ENCODE results near the gene TREM1.

Gene TREM1

DNA sequence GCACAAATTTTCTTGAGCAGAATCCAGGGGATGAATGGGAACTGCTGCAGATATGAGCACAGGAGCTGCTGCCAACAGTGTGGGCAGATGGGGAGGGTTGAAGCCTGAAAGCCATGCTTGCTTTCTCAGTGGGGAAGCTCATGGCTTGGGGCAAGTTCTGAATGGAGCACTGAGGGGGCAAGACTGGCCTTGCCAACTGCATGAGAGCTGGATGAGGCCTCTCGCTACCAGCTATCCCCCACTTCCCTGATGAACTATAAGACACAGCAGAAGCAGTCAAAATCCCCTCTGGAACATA is 28.3 kb downstream of the TREM1 start:
- Histone ChIP-seq H3K27ac (replicated peaks) (no peak overlapping the region), H3K27me3 (ENCODE audit: insufficient read depth, poor library complexity, severe bottlenecking) (no peaks in the 10 kb centered on the region), H3K4me3 (replicated peaks; ENCODE audit: insufficient read depth, low read length) (no peak overlapping the region)
- TF ChIP-seq SPI1 (IDR thresholded peaks at IDR 0.05; ENCODE audit: borderline replicate concordance, low read depth) (no peak), POLR2AphosphoS5 (IDR thresholded peaks at IDR 0.05; ENCODE audit: low read depth) (no peak)
- DNase-seq (ENCODE audit: low read depth in 1 of 2, low spot score in 1 of 2) = no peak

DNA sequence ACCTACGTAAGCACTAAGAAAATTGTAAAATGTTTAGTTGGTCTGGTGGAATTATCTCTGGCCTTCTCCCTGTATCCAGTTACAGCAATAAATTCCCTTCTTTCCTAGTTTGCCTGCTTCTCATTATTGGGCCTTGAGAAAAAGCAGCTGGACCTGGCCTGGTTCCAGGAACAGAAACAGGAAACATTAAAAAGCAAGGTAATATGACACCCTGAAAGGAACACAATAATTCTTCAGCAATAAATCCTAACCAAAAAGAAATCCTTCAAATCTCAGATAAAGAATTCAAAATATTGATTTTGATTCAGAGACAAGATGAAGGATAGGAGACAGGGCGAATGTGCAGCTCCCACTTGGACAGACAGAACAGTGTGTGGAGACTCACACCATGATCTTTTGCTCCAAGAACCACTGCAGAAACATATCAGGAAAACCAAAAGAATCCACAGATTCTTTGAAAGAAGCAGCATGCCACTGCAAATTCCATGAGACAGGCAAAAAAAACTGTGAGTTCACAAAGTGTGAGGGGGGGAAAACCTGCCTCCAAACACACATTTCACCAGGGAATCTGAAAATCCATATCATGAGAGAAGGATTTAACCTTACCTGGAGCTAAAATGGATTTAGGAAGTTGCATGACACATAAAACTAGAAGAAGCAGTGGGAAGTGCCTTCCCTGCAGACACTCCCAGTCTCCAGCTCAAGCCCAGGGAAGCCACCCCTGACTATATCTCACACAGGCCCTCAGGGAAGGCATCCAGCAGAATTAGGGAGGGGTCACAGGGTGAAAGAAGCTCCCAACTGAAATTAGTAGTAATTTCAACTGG is 28.9 kb downstream of the TREM1 start:
- DNase-seq (ENCODE audit: low read depth in 1 of 2, low spot score in 1 of 2) = no peak
- TF ChIP-seq SPI1 (IDR thresholded peaks at IDR 0.05; ENCODE audit: borderline replicate concordance, low read depth) = no peak
- no peak for TF ChIP-seq GABPA (IDR thresholded peaks at IDR 0.05; ENCODE audit: low read depth)
- TF ChIP-seq, protein P1, sequence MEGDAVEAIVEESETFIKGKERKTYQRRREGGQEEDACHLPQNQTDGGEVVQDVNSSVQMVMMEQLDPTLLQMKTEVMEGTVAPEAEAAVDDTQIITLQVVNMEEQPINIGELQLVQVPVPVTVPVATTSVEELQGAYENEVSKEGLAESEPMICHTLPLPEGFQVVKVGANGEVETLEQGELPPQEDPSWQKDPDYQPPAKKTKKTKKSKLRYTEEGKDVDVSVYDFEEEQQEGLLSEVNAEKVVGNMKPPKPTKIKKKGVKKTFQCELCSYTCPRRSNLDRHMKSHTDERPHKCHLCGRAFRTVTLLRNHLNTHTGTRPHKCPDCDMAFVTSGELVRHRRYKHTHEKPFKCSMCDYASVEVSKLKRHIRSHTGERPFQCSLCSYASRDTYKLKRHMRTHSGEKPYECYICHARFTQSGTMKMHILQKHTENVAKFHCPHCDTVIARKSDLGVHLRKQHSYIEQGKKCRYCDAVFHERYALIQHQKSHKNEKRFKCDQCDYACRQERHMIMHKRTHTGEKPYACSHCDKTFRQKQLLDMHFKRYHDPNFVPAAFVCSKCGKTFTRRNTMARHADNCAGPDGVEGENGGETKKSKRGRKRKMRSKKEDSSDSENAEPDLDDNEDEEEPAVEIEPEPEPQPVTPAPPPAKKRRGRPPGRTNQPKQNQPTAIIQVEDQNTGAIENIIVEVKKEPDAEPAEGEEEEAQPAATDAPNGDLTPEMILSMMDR (IDR thresholded peaks at IDR 0.05; ENCODE audit: insufficient read depth, low read length) = no peak
- TF ChIP-seq POLR2AphosphoS5 (IDR thresholded peaks at IDR 0.05; ENCODE audit: low read depth) = no peak
- TF ChIP-seq, protein P2, sequence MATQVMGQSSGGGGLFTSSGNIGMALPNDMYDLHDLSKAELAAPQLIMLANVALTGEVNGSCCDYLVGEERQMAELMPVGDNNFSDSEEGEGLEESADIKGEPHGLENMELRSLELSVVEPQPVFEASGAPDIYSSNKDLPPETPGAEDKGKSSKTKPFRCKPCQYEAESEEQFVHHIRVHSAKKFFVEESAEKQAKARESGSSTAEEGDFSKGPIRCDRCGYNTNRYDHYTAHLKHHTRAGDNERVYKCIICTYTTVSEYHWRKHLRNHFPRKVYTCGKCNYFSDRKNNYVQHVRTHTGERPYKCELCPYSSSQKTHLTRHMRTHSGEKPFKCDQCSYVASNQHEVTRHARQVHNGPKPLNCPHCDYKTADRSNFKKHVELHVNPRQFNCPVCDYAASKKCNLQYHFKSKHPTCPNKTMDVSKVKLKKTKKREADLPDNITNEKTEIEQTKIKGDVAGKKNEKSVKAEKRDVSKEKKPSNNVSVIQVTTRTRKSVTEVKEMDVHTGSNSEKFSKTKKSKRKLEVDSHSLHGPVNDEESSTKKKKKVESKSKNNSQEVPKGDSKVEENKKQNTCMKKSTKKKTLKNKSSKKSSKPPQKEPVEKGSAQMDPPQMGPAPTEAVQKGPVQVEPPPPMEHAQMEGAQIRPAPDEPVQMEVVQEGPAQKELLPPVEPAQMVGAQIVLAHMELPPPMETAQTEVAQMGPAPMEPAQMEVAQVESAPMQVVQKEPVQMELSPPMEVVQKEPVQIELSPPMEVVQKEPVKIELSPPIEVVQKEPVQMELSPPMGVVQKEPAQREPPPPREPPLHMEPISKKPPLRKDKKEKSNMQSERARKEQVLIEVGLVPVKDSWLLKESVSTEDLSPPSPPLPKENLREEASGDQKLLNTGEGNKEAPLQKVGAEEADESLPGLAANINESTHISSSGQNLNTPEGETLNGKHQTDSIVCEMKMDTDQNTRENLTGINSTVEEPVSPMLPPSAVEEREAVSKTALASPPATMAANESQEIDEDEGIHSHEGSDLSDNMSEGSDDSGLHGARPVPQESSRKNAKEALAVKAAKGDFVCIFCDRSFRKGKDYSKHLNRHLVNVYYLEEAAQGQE (IDR thresholded peaks at IDR 0.05; ENCODE audit: insufficient replicate concordance, low read depth) = no peak
- Histone ChIP-seq H3K27ac (replicated peaks) (no peak overlapping the region), H3K4me3 (replicated peaks; ENCODE audit: insufficient read depth, low read length) (no peak overlapping the region), H3K27me3 (ENCODE audit: insufficient read depth, poor library complexity, severe bottlenecking) (no peaks in the 10 kb centered on the region)

DNA sequence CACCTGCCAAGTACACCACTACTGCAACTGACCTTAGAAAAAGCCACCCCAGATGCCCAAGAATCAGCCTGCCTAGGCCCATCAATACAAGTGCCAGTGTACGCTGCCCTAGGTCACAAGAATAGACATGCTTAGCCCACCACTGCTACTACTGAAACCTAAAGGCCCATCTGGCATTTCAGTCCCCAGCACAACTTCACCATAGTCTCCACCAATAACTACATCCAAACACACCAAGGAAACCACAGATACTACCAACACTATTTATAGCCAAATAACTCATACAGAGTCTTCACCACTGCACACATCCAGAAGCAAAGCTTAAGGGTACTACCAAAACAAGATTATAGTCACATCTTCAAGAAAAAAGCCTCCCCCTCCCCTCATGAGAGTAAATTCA is 30.1 kb downstream of the TREM1 start:
- H3K27me3 ChIP-seq (ENCODE audit: insufficient read depth, poor library complexity, severe bottlenecking) = no peaks in the 10 kb centered on the region
- H3K27ac ChIP-seq (replicated peaks) = no peak overlapping the region
- TF ChIP-seq, protein P1 (IDR thresholded peaks at IDR 0.05; ENCODE audit: insufficient read depth, low read length) = no peak
- TF ChIP-seq, protein P2 (IDR thresholded peaks at IDR 0.05; ENCODE audit: insufficient replicate concordance, low read depth) = no peak
- TF ChIP-seq SPI1 (IDR thresholded peaks at IDR 0.05; ENCODE audit: borderline replicate concordance, low read depth) (no peak), GABPA (IDR thresholded peaks at IDR 0.05; ENCODE audit: low read depth) (no peak), POLR2AphosphoS5 (IDR thresholded peaks at IDR 0.05; ENCODE audit: low read depth) (no peak)

DNA sequence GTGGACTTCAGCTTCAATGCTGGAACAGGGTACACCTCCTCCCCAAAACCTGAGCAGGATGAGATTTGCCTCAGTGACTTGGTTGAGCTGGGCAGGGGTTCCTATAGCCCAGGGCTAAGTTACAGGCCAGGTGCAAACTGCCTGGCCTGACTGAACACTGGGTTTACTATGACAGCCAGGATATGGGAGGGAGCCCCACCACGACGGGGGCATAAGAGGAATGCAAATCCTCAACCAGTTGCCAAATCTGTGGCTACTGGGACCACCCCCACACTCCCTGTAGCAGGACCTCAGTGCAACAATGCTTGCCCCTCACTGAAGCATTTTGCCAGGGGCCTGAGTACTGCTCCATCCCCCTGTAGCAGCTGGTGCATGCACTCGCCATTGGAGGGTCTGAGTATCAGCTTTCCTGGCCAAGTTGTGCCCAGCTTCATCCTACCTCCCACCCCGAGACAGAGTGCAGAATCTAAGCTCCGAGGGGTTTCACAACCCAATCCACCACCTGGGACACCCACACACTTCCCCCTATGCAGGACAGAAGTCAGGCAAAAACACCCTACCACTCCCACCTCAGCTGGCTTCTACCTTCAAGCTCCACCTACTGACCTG is 30.7 kb downstream of the TREM1 start:
- Histone ChIP-seq H3K27ac (replicated peaks) (no peak overlapping the region), H3K4me3 (replicated peaks; ENCODE audit: insufficient read depth, low read length) (no peak overlapping the region), H3K27me3 (ENCODE audit: insufficient read depth, poor library complexity, severe bottlenecking) (no peaks in the 10 kb centered on the region)
- TF ChIP-seq GABPA (IDR thresholded peaks at IDR 0.05; ENCODE audit: low read depth) (no peak), POLR2AphosphoS5 (IDR thresholded peaks at IDR 0.05; ENCODE audit: low read depth) (no peak), SPI1 (IDR thresholded peaks at IDR 0.05; ENCODE audit: borderline replicate concordance, low read depth) (no peak)
- TF ChIP-seq, protein P2 (IDR thresholded peaks at IDR 0.05; ENCODE audit: insufficient replicate concordance, low read depth) = no peak
- TF ChIP-seq, protein P1 (IDR thresholded peaks at IDR 0.05; ENCODE audit: insufficient read depth, low read length) = no peak
- DNase-seq (ENCODE audit: low read depth in 1 of 2, low spot score in 1 of 2) = no peak

More for the DNA sequence above, 30.1 kb downstream of the TREM1 start:
- H3K4me3 ChIP-seq (replicated peaks; ENCODE audit: insufficient read depth, low read length) = no peak overlapping the region
- DNase-seq (ENCODE audit: low read depth in 1 of 2, low spot score in 1 of 2) = no peak

Measured in HL-60 (cell line).